Dedifferentiated amniotic fluid mesenchymal stem cell (primary cell): ENCODE results near the gene MTUS2.

Experiments used
- DNase-seq: peaks from one replicate; pipeline ENCODE4 v3.0.0-alpha.2; 2016; ENCODE audit errors: extremely low spot score

MTUS2 gene

DNA sequence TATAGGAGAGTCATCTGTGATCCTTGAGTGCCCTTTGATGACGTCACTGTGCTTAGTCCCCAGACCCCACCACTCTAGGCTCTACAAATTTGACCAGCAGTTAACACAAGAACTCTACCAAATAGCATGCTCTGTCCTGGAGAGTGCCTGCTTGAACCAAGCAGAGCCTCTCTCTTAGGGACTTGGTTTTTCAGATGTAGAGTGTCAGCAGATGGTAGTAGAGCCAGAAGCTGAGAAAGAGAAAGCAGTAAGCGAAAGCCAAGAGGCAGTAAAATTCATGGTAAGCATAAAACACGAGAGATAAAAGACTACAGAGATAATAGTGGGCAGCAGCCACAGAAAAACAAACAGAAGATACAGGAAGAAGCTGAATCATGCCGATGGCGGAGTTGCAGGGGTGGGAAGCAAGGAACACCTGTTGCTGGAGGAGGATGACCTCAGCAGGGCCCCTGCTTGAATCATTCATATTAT lies 582.1 kb downstream of the MTUS2 start:
- no peak for DNase-seq

- DNase-seq = no peak
Observed at GRCh38 chr13:29405401-29405800, 585.3 kb downstream of the MTUS2 start.

DNA sequence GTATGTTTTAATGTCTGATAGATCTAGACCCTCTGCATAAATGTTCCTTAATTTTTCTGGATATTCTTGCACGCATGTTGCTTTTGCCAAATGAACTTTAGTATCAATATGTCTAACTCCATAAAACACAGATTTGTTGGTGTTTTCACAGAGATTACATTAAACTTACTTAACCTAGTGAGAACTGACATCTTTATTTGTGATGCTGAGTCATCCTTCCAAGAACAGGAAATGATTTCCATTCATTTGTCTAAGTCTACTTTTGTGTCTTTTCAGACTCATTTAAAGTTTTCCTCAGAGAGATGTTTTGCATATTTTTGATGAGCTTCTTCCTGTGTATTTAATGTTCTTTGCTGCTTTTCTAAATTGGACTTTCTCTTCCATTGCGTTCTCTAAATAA lies 591.3 kb downstream of the MTUS2 start:
- no peak for DNase-seq

- no peak for DNase-seq
Observed at GRCh38 chr13:29418026-29418425, 597.9 kb downstream of the MTUS2 start.

GRCh38 chr13:29421118-29421517 lies 601.0 kb downstream of the MTUS2 start:
- no peak for DNase-seq

DNA sequence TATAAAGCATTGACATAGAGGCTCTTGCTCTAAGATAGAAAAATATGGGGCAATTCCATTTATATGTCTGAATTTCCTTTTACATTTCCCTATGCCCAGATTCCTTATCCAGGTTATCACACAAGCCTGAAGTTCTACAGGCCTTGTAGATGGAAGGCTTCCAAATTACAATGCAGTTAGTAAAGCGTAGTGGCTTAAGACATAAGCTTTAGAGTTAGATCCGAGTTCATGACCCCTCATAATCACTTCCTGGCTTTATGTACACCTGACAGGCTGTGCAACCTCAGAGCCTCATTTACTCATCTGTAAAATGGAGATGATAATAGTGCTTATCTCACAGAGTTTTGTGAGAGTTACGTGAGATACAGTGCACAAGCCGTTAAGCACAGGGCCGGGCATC lies 601.9 kb downstream of the MTUS2 start:
- no peak for DNase-seq

DNA sequence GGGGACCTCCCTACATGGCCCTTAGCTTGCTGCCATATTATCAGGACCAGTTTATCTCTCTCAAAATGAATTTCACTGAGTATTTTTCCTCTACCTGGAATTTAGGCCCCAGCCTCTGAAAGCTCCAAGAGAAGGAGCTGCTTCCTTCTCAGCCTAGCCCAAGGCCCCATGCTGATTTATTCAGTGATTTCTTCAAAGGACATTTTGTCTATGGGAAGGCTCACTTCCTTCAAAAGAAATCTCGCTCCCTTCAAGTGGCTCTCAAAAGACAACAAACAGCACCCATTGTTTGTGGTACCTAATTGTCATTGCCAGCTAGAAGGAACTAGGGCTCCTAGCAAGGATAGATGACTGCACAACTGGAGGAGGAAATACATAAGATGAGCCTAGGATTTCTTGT lies 602.9 kb downstream of the MTUS2 start:
- no peak for DNase-seq

DNA sequence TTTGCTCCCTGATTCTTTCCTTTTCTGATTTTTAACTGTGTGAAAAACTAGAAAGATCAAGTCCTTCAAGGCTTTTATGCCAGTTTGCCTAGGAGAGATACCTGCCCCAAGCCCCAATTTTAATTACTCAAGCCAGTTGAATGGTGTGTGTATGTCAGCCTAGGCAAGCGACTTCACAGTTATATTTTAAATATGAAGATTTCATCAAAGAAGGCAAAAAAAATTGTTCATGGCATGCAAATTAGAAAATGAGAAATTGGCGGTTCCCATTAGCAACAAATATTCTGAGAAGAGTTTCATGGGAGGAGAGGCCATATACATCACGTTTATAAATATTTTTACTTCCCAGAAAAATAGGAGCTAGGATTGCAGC lies 607.8 kb downstream of the MTUS2 start:
- no peak for DNase-seq

GRCh38 chr13:29428310-29429181 lies 608.4 kb downstream of the MTUS2 start:
- no peak for DNase-seq

- DNase-seq = no peak
Observed at GRCh38 chr13:29429286-29429900, 609.3 kb downstream of the MTUS2 start.

- no peak for DNase-seq
Observed at GRCh38 chr13:29434217-29434945, 614.2 kb downstream of the MTUS2 start.

GRCh38 chr13:29435125-29435911 lies 615.2 kb downstream of the MTUS2 start:
- peak; percentile 68 for DNase-seq

DNA sequence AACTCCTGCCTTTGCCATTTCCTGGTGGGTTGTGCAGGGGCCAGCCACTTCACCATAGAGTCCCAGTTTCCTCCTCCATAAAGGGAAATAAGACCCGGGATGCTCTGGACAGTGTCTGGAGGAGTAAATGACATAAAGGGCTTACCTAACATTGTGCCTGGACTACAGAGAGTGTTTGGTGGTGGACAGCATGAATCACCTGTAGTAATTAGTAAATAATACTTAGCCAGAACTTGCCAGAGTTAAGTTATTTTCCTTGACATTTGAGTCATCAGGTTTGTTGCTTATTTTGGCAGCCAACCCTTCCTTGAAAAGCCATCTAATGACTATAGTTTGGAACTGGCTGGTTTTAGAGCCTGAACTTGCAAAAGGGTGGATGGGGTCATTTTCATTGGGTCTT lies 616.2 kb downstream of the MTUS2 start:
- no peak for DNase-seq

GRCh38 chr13:29436721-29437280 lies 616.7 kb downstream of the MTUS2 start:
- DNase-seq = no peak

GRCh38 chr13:29438769-29439168 lies 618.6 kb downstream of the MTUS2 start:
- DNase-seq = no peak

- DNase-seq = no peak
Observed at GRCh38 chr13:29439601-29440388, 619.7 kb downstream of the MTUS2 start.

DNA sequence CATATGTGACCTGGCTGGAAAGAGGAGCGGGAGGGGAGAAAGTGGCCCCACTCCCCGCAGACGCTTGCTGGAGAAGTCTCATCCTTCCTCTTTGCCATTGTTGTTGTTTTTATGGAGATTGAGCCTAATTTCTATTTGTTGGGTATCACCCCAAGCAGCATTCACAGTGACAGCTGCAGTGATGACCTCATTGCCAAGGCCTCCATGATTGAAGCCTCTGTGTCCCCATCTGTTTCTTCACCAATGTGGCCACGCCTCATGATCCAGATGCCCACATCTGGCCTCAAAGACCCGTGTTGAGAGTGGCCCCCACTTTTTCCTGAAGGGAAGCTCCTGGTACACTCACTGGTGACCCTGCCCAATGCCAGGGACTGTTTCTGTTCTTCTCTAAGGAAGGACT lies 621.2 kb downstream of the MTUS2 start:
- no peak for DNase-seq

DNA sequence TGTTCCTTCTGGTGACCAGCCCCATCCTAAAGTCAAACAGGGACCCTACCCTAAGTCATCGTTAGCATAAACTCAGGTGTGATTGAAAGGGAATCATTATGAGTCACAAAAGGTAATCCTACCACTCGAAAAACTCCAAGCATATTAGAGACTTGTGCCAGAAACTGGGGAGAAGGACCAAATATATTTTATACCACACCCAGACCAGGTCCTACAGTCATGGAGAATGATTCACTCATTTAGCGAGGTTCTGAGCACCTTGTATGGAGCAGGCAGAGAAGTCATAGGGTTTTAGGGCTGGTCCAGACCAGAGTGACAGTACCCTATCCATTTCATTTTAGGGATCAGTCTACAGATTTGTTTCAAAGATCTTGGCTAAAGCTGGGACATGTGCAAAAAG lies 625.9 kb downstream of the MTUS2 start:
- no peak for DNase-seq

DNA sequence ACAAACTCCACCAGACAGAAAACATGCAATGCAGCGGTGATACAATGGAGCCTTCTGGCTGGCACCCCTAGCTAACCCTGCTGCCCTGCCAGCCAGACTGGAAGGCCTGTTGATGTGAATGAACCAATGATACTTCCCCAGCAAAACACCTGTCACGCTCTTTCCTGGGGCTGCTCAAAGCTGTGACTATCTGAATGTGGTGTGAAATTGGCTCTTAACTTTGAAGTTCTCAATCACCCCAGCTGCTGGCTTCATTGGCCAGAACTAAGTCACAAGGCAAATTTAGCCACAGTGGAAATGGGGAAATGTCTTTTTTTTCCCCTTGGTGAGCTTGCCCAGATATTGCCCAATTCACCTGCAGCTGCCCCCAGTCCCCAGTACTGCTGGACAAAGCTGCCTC lies 628.0 kb downstream of the MTUS2 start:
- DNase-seq = no peak

DNA sequence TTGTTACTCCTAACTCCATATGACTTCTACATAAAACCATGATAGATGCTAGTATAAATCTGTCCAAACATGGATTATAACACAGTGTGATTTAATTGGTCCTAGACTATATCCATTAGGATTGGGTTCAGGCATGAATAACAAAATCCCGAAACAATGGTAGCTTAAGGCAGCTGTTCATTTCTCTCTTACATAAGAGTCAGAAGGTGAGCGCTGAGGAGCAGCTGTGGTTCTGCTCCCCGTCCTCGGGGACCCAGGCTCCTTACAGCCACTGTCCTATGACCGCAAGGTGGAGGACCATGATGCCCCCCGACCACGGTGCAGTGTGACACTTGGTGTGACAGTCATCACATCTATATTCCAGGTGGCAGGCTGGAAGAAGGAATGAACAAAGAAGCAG lies 629.6 kb downstream of the MTUS2 start:
- no peak for DNase-seq

DNA sequence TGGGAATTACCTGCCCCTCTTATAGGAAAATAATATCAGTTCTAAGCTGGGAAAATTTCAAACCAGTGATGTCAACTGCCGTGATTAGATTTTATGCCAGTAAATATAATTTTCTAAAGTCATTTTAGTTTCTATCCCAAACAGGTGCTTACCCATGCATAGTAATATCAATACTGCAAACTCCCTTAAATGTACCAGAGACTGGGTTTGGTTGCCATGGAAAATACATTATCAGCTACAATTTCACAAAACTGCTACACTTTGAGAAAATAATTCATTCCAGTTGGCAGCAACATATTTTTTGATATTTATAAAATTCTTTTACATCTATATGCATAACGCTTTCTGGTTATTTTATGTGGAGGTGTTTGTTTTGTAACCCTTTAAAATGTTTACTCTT lies 631.8 kb downstream of the MTUS2 start:
- no peak for DNase-seq
